HEK293 (cell line): ENCODE data around the gene ZNRF2.

Experiments used
- CTCF ChIA-PET: fragments of 350-600 bp; formaldehyde crosslinking; extraction: SDS; loops from one replicate; lab custom pipeline; 2021; ENCODE audit warnings: antibody characterized with exemption; lab: Yijun Ruan, JAX
- POLR2A ChIA-PET: fragments of 300-600 bp; formaldehyde crosslinking; extraction: SDS; loops from one replicate; lab custom pipeline; 2020; ENCODE audit warnings: antibody characterized with exemption, inconsistent platforms; lab: Yijun Ruan, JAX
- H3K27ac ChIP-seq: fragments of 200-500 bp; sonication (Bioruptor generic); 2 replicates; pipeline ENCODE4 v1.5.1; 2014; ENCODE audit warnings: low read depth, low read length, control low read depth, inconsistent platforms; ENCODE audit errors: extremely low read depth
- H3K36me3 ChIP-seq, 2 experiments: fragments of 200-500 bp in 1 of 2; sonication (Bioruptor generic) in 1 of 2; 1 replicate in 1 of 2; 2 replicates in 1 of 2; pipeline ENCODE4 v1.5.1; 2014 to 2017; ENCODE audit warnings: inconsistent platforms in 2 of 2, low read length in 2 of 2; ENCODE audit not compliant: control insufficient read depth in 2 of 2, insufficient read depth in 1 of 2
- H3K4me1 ChIP-seq: fragments of 200-500 bp; sonication (Bioruptor generic); 2 replicates; pipeline ENCODE4 v1.5.1; 2014; ENCODE audit warnings: mild to moderate bottlenecking, low read length, inconsistent platforms; ENCODE audit not compliant: control insufficient read depth, insufficient read depth
- H3K4me3 ChIP-seq: 2 replicates; pipeline ENCODE4 v1.5.1; 2011; ENCODE audit warnings: low read depth, mild to moderate bottlenecking, control low read depth, low read length, moderate library complexity
- H3K9me3 ChIP-seq: fragments of 200-500 bp; sonication (Bioruptor generic); 2 replicates; pipeline ENCODE4 v1.5.1; 2014; ENCODE audit warnings: low read depth, low read length, inconsistent platforms; ENCODE audit not compliant: control insufficient read depth, insufficient read depth
- BCL11A ChIP-seq: fragments of 450-650 bp; formaldehyde crosslinking; IDR thresholded peaks from 2 replicates; pipeline ENCODE4 v1.5.1; 2016; ENCODE audit warnings: low read depth, missing biosample characterization, missing genetic modification characterization
- PRDM1 ChIP-seq: fragments of 450-650 bp; formaldehyde crosslinking; IDR thresholded peaks from 2 replicates; pipeline ENCODE4; 2016; ENCODE audit warnings: missing biosample characterization, missing genetic modification characterization
- PRDM6 ChIP-seq: fragments of 450-650 bp; formaldehyde crosslinking; IDR thresholded peaks from 2 replicates; pipeline ENCODE4 v1.5.1; 2017; ENCODE audit warnings: missing biosample characterization, missing genetic modification characterization
- YY1 ChIP-seq: fragments of 450-650 bp; formaldehyde crosslinking; IDR thresholded peaks from 2 replicates; pipeline ENCODE4 v1.5.1; 2018; ENCODE audit warnings: missing biosample characterization, missing genetic modification characterization
- YY2 ChIP-seq: fragments of 450-650 bp; formaldehyde crosslinking; IDR thresholded peaks from 2 replicates; pipeline ENCODE4 v1.5.1; 2016; ENCODE audit warnings: missing biosample characterization, missing genetic modification characterization
- ZNF10 ChIP-seq: fragments of 450-650 bp; formaldehyde crosslinking; IDR thresholded peaks from 2 replicates; pipeline ENCODE4 v1.5.1; 2017; ENCODE audit warnings: missing biosample characterization, missing genetic modification characterization
- ZNF112 ChIP-seq: fragments of 450-650 bp; formaldehyde crosslinking; IDR thresholded peaks from 2 replicates; pipeline ENCODE4 v1.5.0; 2017; ENCODE audit warnings: missing biosample characterization, missing genetic modification characterization
- ZNF121 ChIP-seq: fragments of 450-650 bp; formaldehyde crosslinking; IDR thresholded peaks from 2 replicates; pipeline ENCODE4 v1.5.1; 2016; ENCODE audit warnings: missing biosample characterization, missing genetic modification characterization
- ZNF169 ChIP-seq: fragments of 450-650 bp; formaldehyde crosslinking; IDR thresholded peaks from 2 replicates; pipeline ENCODE4 v1.5.1; 2016; ENCODE audit warnings: missing biosample characterization, missing genetic modification characterization
- ZNF239 ChIP-seq: fragments of 450-650 bp; formaldehyde crosslinking; IDR thresholded peaks from 2 replicates; pipeline ENCODE4 v1.5.1; 2016; ENCODE audit warnings: missing biosample characterization, missing genetic modification characterization
- ZNF449 ChIP-seq: fragments of 450-650 bp; formaldehyde crosslinking; IDR thresholded peaks from 2 replicates; pipeline ENCODE4 v1.5.1; 2017; ENCODE audit warnings: missing biosample characterization, mild to moderate bottlenecking, missing genetic modification characterization, moderate library complexity
- ZNF501 ChIP-seq: fragments of 450-650 bp; formaldehyde crosslinking; IDR thresholded peaks from 2 replicates; pipeline ENCODE4 v1.5.1; 2016; ENCODE audit warnings: missing biosample characterization, missing genetic modification characterization
- ZNF521 ChIP-seq: fragments of 450-650 bp; formaldehyde crosslinking; IDR thresholded peaks from 2 replicates; pipeline ENCODE4 v1.5.1; 2017; ENCODE audit warnings: missing biosample characterization, mild to moderate bottlenecking, missing genetic modification characterization
- ZNF555 ChIP-seq: fragments of 450-650 bp; formaldehyde crosslinking; conservative IDR thresholded peaks from 2 replicates; pipeline ENCODE4 v1.5.1; 2017; ENCODE audit warnings: missing biosample characterization, mild to moderate bottlenecking, missing genetic modification characterization, inconsistent platforms
- ZNF580 ChIP-seq: fragments of 450-650 bp; formaldehyde crosslinking; IDR thresholded peaks from 2 replicates; pipeline ENCODE4 v1.5.1; 2016; ENCODE audit warnings: missing biosample characterization, missing genetic modification characterization
- ZNF610 ChIP-seq: fragments of 450-650 bp; formaldehyde crosslinking; IDR thresholded peaks from 2 replicates; pipeline ENCODE4 v1.5.1; 2016; ENCODE audit warnings: missing biosample characterization, missing genetic modification characterization, borderline replicate concordance
- ZNF660 ChIP-seq: fragments of 450-650 bp; IDR thresholded peaks from 2 replicates; pipeline ENCODE4 v1.5.1; 2018; ENCODE audit warnings: missing biosample characterization, mild to moderate bottlenecking, missing genetic modification characterization
- ZNF670 ChIP-seq: fragments of 450-650 bp; formaldehyde crosslinking; IDR thresholded peaks from 2 replicates; pipeline ENCODE4 v1.5.1; 2016; ENCODE audit warnings: missing biosample characterization, missing genetic modification characterization, low read depth
- ZXDB ChIP-seq: fragments of 450-650 bp; formaldehyde crosslinking; IDR thresholded peaks from 2 replicates; pipeline ENCODE4 v1.5.1; 2016; ENCODE audit warnings: missing biosample characterization, missing genetic modification characterization
- TF ChIP-seq, protein P1 (sequence below): fragments of 450-650 bp; formaldehyde crosslinking; IDR thresholded peaks from 2 replicates; pipeline ENCODE4 v1.5.1; 2016; ENCODE audit warnings: missing biosample characterization, missing genetic modification characterization, borderline replicate concordance
- TF ChIP-seq, protein P2 (sequence below): sonication (generic); formaldehyde crosslinking; IDR thresholded peaks from 2 replicates; pipeline ENCODE4 v1.8.1; 2022; ENCODE audit warnings: mild to moderate bottlenecking, moderate library complexity, missing genetic modification reagents

The ZNRF2 gene

GRCh38 chr7:30382607-30383006 lies 98.2 kb downstream of the ZNRF2 start:
- no peaks in the 10 kb centered on the region for H3K4me1 ChIP-seq
- H3K27ac ChIP-seq = no peak overlapping the region
- H3K36me3 ChIP-seq = no peaks in the 10 kb centered on the region
- ChIA-PET CTCF (no interaction called here), POLR2A (no interaction called here)
- H3K4me3 ChIP-seq = no peak overlapping the region
- TF ChIP-seq PRDM6 (tag by site-specific recombination) (no peak), ZNF121 (tag by site-specific recombination) (no peak), ZNF112 (tag by site-specific recombination) (no peak), PRDM1 (no peak), ZNF610 (tag by site-specific recombination) (no peak), ZNF10 (tag by site-specific recombination) (no peak), ZNF670 (tag by site-specific recombination) (no peak), ZNF449 (tag by site-specific recombination) (no peak), ZNF521 (tag by site-specific recombination) (no peak), YY1 (no peak), ZNF169 (tag by site-specific recombination) (no peak), YY2 (no peak), ZNF239 (tag by site-specific recombination) (no peak), ZXDB (tag by site-specific recombination) (no peak)
- TF ChIP-seq, protein P1, sequence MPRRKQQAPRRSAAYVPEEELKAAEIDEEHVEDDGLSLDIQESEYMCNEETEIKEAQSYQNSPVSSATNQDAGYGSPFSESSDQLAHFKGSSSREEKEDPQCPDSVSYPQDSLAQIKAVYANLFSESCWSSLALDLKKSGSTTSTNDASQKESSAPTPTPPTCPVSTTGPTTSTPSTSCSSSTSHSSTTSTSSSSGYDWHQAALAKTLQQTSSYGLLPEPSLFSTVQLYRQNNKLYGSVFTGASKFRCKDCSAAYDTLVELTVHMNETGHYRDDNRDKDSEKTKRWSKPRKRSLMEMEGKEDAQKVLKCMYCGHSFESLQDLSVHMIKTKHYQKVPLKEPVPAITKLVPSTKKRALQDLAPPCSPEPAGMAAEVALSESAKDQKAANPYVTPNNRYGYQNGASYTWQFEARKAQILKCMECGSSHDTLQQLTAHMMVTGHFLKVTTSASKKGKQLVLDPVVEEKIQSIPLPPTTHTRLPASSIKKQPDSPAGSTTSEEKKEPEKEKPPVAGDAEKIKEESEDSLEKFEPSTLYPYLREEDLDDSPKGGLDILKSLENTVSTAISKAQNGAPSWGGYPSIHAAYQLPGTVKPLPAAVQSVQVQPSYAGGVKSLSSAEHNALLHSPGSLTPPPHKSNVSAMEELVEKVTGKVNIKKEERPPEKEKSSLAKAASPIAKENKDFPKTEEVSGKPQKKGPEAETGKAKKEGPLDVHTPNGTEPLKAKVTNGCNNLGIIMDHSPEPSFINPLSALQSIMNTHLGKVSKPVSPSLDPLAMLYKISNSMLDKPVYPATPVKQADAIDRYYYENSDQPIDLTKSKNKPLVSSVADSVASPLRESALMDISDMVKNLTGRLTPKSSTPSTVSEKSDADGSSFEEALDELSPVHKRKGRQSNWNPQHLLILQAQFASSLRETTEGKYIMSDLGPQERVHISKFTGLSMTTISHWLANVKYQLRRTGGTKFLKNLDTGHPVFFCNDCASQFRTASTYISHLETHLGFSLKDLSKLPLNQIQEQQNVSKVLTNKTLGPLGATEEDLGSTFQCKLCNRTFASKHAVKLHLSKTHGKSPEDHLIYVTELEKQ (tag by site-specific recombination) = no peak
- H3K9me3 ChIP-seq = no peaks in the 10 kb centered on the region

GRCh38 chr7:30389791-30390190 lies 105.4 kb downstream of the ZNRF2 start:
- H3K36me3 ChIP-seq = no peaks in the 10 kb centered on the region; a peak in 1 of 3 replicates
- ChIA-PET CTCF (no interaction called here), POLR2A (interaction anchor here (0.5 kb wide), 1 partner anchor 139 kb away, joined by 4 read pairs; no protein-coding TSS in a partner anchor)
- H3K27ac ChIP-seq = no peak overlapping the region
- H3K4me3 ChIP-seq = no peak overlapping the region
- no peak for TF ChIP-seq ZNF580 (tag by site-specific recombination)
- TF ChIP-seq ZNF501 = no peak
- TF ChIP-seq BCL11A (tag by site-specific recombination) = no peak
- no peak for TF ChIP-seq ZNF555 (tag by site-specific recombination)
- TF ChIP-seq ZNF660 (tag by site-specific recombination) = no peak
- TF ChIP-seq, protein P2, sequence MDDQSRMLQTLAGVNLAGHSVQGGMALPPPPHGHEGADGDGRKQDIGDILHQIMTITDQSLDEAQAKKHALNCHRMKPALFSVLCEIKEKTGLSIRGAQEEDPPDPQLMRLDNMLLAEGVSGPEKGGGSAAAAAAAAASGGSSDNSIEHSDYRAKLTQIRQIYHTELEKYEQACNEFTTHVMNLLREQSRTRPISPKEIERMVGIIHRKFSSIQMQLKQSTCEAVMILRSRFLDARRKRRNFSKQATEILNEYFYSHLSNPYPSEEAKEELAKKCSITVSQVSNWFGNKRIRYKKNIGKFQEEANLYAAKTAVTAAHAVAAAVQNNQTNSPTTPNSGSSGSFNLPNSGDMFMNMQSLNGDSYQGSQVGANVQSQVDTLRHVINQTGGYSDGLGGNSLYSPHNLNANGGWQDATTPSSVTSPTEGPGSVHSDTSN = no peak
- no peaks in the 10 kb centered on the region for H3K4me1 ChIP-seq
- no peaks in the 10 kb centered on the region for H3K9me3 ChIP-seq
